Globus pallidus (tissue), 1 donor: ENCODE data around the gene CDH24.
"Not testable (repeated sequence)": the region's sequence is repeated elsewhere in the genome, so short reads cannot be mapped to it uniquely, and the experiment has no call there.

Experiments used
- DNase-seq: peaks from one replicate; pipeline ENCODE4 v3.0.0-alpha.2; 2015; ENCODE audit warnings: low spot score

Gene CDH24

DNA sequence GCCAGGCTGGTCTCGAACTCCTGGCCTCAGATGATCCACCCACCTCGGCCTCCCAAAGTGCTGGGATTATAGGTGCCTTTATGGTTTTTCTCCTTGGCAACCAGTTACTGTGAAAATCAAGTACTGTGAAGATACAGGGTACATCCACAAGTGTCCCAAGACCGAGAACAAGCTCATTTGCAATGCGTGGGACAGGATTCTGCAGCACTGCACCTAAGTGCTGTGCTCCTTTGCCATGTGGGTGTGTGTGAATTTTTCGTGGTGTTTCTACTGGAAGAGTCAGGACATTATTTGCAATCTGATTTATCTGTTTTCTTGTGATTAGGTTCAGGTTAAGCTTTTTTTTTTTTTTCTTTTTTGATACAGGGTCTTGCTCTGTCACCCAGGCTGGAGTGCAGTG, 40.2 kb downstream of the CDH24 start:
- DNase-seq = no peak

GRCh38 chr14:23015618-23016017, 41.7 kb downstream of the CDH24 start:
- no peak for DNase-seq

- not testable (repeated sequence) for DNase-seq
Measured at GRCh38 chr14:23013749-23014054, 43.6 kb downstream of the CDH24 start.

- DNase-seq = no peak
Measured at GRCh38 chr14:23013054-23013748, 44.1 kb downstream of the CDH24 start.

DNA sequence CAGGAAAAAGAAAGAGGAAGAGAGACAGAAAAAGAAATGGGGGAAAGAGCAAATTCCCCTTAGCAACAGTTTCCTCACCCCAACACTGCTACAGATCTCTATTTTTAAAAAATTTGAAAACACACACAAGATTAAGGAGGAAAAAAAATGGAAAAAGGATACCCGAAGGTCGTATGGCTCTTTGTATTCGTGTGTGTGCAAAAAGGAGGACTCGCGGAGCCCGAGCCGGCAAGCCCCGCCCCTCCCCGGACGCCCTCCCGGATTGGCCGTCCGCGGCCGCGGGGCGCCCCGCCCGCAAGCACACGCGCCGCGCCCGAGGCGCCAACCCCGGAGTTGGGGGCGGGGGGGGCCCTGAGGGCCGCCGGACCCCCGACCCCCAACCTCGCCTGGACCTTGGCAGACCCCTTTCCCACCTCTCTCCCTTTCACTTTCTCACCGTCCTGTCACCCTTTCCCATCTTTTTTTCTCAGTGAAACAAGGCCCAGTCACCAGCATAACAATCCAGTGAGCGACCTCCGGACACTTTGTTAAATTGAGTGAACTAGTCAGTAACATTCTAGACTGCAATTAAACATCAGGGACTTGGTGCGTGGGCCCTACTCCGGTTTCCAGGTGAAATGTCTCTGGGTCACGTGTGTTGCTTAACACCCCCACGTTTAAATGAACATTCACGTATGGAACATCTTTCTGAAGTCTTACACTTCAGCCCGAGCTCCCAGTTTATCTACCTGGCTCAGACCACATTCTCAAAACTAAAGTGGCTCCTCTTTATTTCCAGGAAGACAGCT, 47.2 kb downstream of the CDH24 start, which contains the start of gene C14orf93:
C14orf93 (minus strand) TSS at position 205 of the 788 bp plus-strand sequence. CDS start 11,120 bp downstream, outside the sequence.
- DNase-seq = peak; percentile 74

- DNase-seq = no peak
Measured at GRCh38 chr14:23009483-23009938, 47.8 kb downstream of the CDH24 start.

- DNase-seq = no peak
Measured at GRCh38 chr14:23008831-23009230, 48.5 kb downstream of the CDH24 start.

GRCh38 chr14:23006544-23007419, 50.5 kb downstream of the CDH24 start:
- DNase-seq = peak; percentile 99

DNA sequence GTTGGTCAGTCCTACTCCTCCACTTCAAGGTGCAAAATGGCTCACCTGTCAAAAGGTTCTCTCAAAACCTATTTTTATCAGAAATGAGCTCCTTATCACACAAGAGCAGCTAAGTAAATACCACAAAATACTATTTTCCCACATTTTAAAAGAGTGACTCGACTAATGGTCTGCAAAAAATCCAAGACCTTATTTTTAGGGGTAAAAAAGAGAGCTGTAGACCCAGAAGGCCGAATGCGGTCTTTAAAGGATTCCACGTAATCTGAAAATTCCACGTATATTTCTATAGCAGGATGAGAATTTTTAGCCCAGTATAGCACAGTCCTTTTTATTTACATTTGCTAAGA, 51.2 kb downstream of the CDH24 start:
- no peak for DNase-seq

- no peak for DNase-seq
Measured at GRCh38 chr14:23005451-23006187, 51.7 kb downstream of the CDH24 start.

DNA sequence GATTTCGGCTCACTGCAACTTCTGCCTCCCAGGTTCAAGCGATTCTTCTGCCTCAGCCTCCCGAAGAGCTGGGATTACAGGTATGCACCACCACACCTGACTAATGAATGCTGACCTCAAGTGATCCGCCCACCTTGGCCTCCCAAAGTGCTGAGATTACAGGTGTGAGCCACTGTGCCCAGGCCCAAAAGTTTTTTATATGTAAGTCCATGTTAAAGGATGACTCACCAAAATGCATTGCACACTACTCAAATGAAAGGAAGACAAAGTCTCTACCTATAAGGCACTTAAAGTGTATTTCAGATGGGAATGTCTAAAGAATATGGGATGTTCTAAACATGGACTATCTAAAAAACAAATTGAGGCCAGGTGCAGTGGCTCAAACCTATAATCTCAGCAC, 53.0 kb downstream of the CDH24 start:
- DNase-seq = not testable (repeated sequence)

- no peak for DNase-seq
Measured at GRCh38 chr14:23002592-23002991, 54.7 kb downstream of the CDH24 start.

GRCh38 chr14:23000860-23001259, 56.5 kb downstream of the CDH24 start:
- no peak for DNase-seq

GRCh38 chr14:22998329-22999012, 58.8 kb downstream of the CDH24 start:
- DNase-seq = no peak

- DNase-seq = no peak
Measured at GRCh38 chr14:22997676-22998323, 59.5 kb downstream of the CDH24 start.
